Activated CD8-positive, alpha-beta memory T cell treated with anti-CD3 and anti-CD28 coated beads, Interleukin-2, amount 50 U/mL, for 24 hours (primary cell): ENCODE measurements around the gene ANKLE2.
"Not testable (repeated sequence)": the region's sequence is repeated elsewhere in the genome, so short reads cannot be mapped to it uniquely, and the experiment has no call there.

Experiments used
- DNase-seq: peaks from one replicate; pipeline ENCODE4 v3.0.0-alpha.2; 2020; ENCODE audit errors: extremely low read depth

The ANKLE2 gene

GRCh38 chr12:132719954-132720324 lies 41.7 kb downstream of the ANKLE2 start:
- DNase-seq = no peak

GRCh38 chr12:132719141-132719953 lies 42.3 kb downstream of the ANKLE2 start:
- no peak for DNase-seq

- DNase-seq = no peak
Measured at GRCh38 chr12:132718644-132719043, 43.0 kb downstream of the ANKLE2 start.

GRCh38 chr12:132717531-132718387 lies 43.9 kb downstream of the ANKLE2 start:
- DNase-seq = no peak

- DNase-seq = no peak
Measured at GRCh38 chr12:132717011-132717410, 44.6 kb downstream of the ANKLE2 start.

- DNase-seq = no peak
Measured at GRCh38 chr12:132716356-132716755, 45.3 kb downstream of the ANKLE2 start.

- no peak for DNase-seq
Measured at GRCh38 chr12:132715874-132716273, 45.8 kb downstream of the ANKLE2 start.

- DNase-seq = no peak
Measured at GRCh38 chr12:132713123-132713522, 48.5 kb downstream of the ANKLE2 start.

- no peak for DNase-seq
Measured at GRCh38 chr12:132711080-132711843, 50.4 kb downstream of the ANKLE2 start.

- DNase-seq = peak; percentile 63
Measured at GRCh38 chr12:132710405-132711079, 51.1 kb downstream of the ANKLE2 start, which contains the start of gene PGAM5. PGAM5 (plus strand) TSS chr12:132710842; CDS start chr12:132710877, 35 bp downstream.

- DNase-seq = no peak
Measured at GRCh38 chr12:132710043-132710404, 51.6 kb downstream of the ANKLE2 start.

GRCh38 chr12:132708150-132708549 lies 53.5 kb downstream of the ANKLE2 start:
- DNase-seq = no peak

- no peak for DNase-seq
Measured at GRCh38 chr12:132707241-132707640, 54.4 kb downstream of the ANKLE2 start.

GRCh38 chr12:132703641-132704040 lies 58.0 kb downstream of the ANKLE2 start:
- no peak for DNase-seq

GRCh38 chr12:132702640-132703039 lies 59.0 kb downstream of the ANKLE2 start:
- no peak for DNase-seq

- DNase-seq = no peak
Measured at GRCh38 chr12:132700212-132700822, 61.3 kb downstream of the ANKLE2 start.

- no peak for DNase-seq
Measured at GRCh38 chr12:132698341-132698740, 63.3 kb downstream of the ANKLE2 start.

GRCh38 chr12:132695431-132695830 lies 66.2 kb downstream of the ANKLE2 start:
- no peak for DNase-seq

- not testable (repeated sequence) for DNase-seq
Measured at GRCh38 chr12:132694888-132695287, 66.7 kb downstream of the ANKLE2 start.

GRCh38 chr12:132692030-132692429 lies 69.6 kb downstream of the ANKLE2 start:
- DNase-seq = not testable (repeated sequence)

- DNase-seq = no peak
Measured at GRCh38 chr12:132690112-132690511, 71.5 kb downstream of the ANKLE2 start.
